K562 (cell line): ENCODE results near the gene AHI1. TPM values are rescaled to one million over a fixed set of nuclear protein-coding genes. Genes with fewer than 3 reads are reported as not detected.

ENCODE experiments used
- ATAC-seq: fragments of 200-7000 bp; cut with Tn5 transposase; 3 replicates; pipeline ENCODE4 v1.9.1; 2020; ENCODE audit warnings: moderate library complexity
- BruUV-seq: library from RNA; stranded (reverse); fragments of 400-500 nt; replicated peaks from 2 replicates; lab custom pipeline; 2021; lab: Mats Ljungman, UMichigan
- CTCF ChIA-PET: fragments of 300-600 bp; formaldehyde crosslinking; extraction: SDS; loops from one replicate; lab custom pipeline; 2021; ENCODE audit warnings: low intra/inter-chr PET ratio; lab: Yijun Ruan, JAX
- POLR2A ChIA-PET: fragments of 300-600, 350-650 bp; sonication (Branson Sonifier 250); formaldehyde crosslinking; extraction: SDS; loops from one replicate; lab custom pipeline; 2021; ENCODE audit warnings: antibody characterized with exemption, inconsistent platforms; lab: Yijun Ruan, JAX
- DNase-seq, 4 experiments: peaks; one replicate each; pipeline versions ENCODE4 v3.0.0 to v3.0.0-alpha.2; 2011 to 2018; ENCODE audit warnings: low spot score in 3 of 4, mixed read lengths in 3 of 4; ENCODE audit errors: extremely low read depth in 1 of 4
- FAIRE-seq: peaks from 2 replicates; lab custom pipeline; 2011; peaks lifted over from hg19 to GRCh38; lab: Jason Lieb, UNC
- H2AFZ ChIP-seq: 2 replicates; pipeline ENCODE4 v1.6.0; 2011; ENCODE audit warnings: low read depth, low read length, control low read depth, inconsistent platforms
- H3K27ac ChIP-seq: fragments of 200-600 bp; 3 replicates; pipeline ENCODE4 v1.8.0; 2011; ENCODE audit warnings: low read depth, mild to moderate bottlenecking, control low read depth, inconsistent platforms, low read length, moderate library complexity, mixed read lengths; ENCODE audit errors: extremely low read depth
- H3K27me3 ChIP-seq, 2 experiments: fragments of 300-600 bp in 1 of 2; 2 replicates in 1 of 2; 3 replicates in 1 of 2; pipeline versions ENCODE4 v1.6.0 to v1.8.0; 2011; ENCODE audit warnings: inconsistent platforms in 2 of 2, low read length in 2 of 2, mild to moderate bottlenecking in 1 of 2, mixed read lengths in 1 of 2, moderate library complexity in 1 of 2; ENCODE audit not compliant: control insufficient read depth in 2 of 2, insufficient read depth in 2 of 2
- H3K36me3 ChIP-seq: fragments of 300-600 bp; 3 replicates; pipeline ENCODE4 v1.8.0; 2011; ENCODE audit warnings: mild to moderate bottlenecking, low read length, inconsistent platforms; ENCODE audit not compliant: control insufficient read depth, insufficient read depth
- H3K4me1 ChIP-seq, 2 experiments: fragments of 200-600 bp in 1 of 2; replicated peaks in 1 of 2; 2 replicates in 1 of 2; 3 replicates in 1 of 2; pipeline versions ENCODE4 v1.5.1 to v1.8.0; 2011; ENCODE audit warnings: inconsistent platforms in 2 of 2, low read length in 2 of 2, mild to moderate bottlenecking in 1 of 2, mixed read lengths in 1 of 2, moderate library complexity in 1 of 2; ENCODE audit not compliant: control insufficient read depth in 2 of 2, insufficient read depth in 2 of 2
- H3K4me2 ChIP-seq: 2 replicates; pipeline ENCODE4 v1.6.1; 2011; ENCODE audit warnings: low read length, control low read depth, inconsistent platforms, mixed read lengths; ENCODE audit not compliant: insufficient read depth
- H3K4me3 ChIP-seq: fragments of 200-600 bp; sonication (generic), shearing (Covaris generic); 2 replicates; pipeline ENCODE4 v1.5.1; 2016; ENCODE audit warnings: control low read depth, inconsistent platforms
- H3K79me2 ChIP-seq: fragments of 200-600 bp; 3 replicates; pipeline ENCODE4 v1.8.0; 2011; ENCODE audit warnings: low read length, inconsistent platforms; ENCODE audit not compliant: control insufficient read depth, insufficient read depth
- H3K9ac ChIP-seq, 2 experiments: 2 replicates each; pipeline versions ENCODE4 v1.6.0 to v1.6.1; 2011; ENCODE audit warnings: low read depth in 2 of 2, low read length in 2 of 2, control low read depth in 1 of 2, inconsistent platforms in 1 of 2, mild to moderate bottlenecking in 1 of 2, mixed read lengths in 1 of 2; ENCODE audit not compliant: insufficient read depth in 1 of 2
- H3K9me1 ChIP-seq: one replicate; pipeline ENCODE4 v1.6.0; 2011; ENCODE audit warnings: inconsistent platforms, mild to moderate bottlenecking, low read length, moderate library complexity; ENCODE audit not compliant: control insufficient read depth, insufficient read depth
- H3K9me3 ChIP-seq: replicated peaks from 2 replicates; pipeline ENCODE4 v1.5.1; 2011; ENCODE audit warnings: low read depth, low read length, inconsistent platforms; ENCODE audit not compliant: control insufficient read depth, insufficient read depth
- H4K20me1 ChIP-seq: replicated peaks from 2 replicates; pipeline ENCODE4 v1.6.1; 2011; ENCODE audit warnings: low read length, inconsistent platforms, mixed read lengths; ENCODE audit not compliant: control insufficient read depth, insufficient read depth
- C11orf30 ChIP-seq: fragments of 450-650 bp; IDR thresholded peaks from 2 replicates; pipeline ENCODE4 v1.6.1; 2016; ENCODE audit warnings: low read depth, mild to moderate bottlenecking
- CTCF ChIP-seq, 3 experiments: IDR thresholded peaks in 2 of 3; conservative IDR thresholded peaks in 1 of 3; 2 replicates each; pipeline ENCODE4 v1.5.1; 2011 to 2012; ENCODE audit warnings: low read length in 3 of 3, mild to moderate bottlenecking in 3 of 3, control low read depth in 2 of 3, improper control_type of control experiment in 1 of 3, inconsistent platforms in 1 of 3, low read depth in 1 of 3, mixed read lengths in 1 of 3, moderate library complexity in 1 of 3; ENCODE audit not compliant: insufficient read depth in 2 of 3
- DIDO1 ChIP-seq: fragments of 450-650 bp; IDR thresholded peaks from 2 replicates; pipeline ENCODE4 v1.6.1; 2016; ENCODE audit warnings: low read depth, missing biosample characterization, missing genetic modification characterization
- KAT2B ChIP-seq: IDR thresholded peaks from one replicate; pipeline ENCODE4 v1.6.1; 2012; ENCODE audit warnings: low read depth, mild to moderate bottlenecking, control low read depth, inconsistent platforms, low read length, moderate library complexity
- KHSRP ChIP-seq: fragments of 450-650 bp; IDR thresholded peaks from 2 replicates; pipeline ENCODE4 v1.6.1; 2017
- KLF16 ChIP-seq: IDR thresholded peaks from 2 replicates; pipeline ENCODE4 v1.6.1; 2016; ENCODE audit warnings: antibody characterized with exemption
- MYC ChIP-seq, 2 experiments: fragments of 250-450 bp in 1 of 2; sonication (Bioruptor Pico) in 1 of 2; IDR thresholded peaks; 2 replicates each; pipeline versions ENCODE4 v1.5.1 to v1.6.1; 2012 to 2021; ENCODE audit warnings: low read depth in 2 of 2, borderline replicate concordance in 1 of 2, improper control_type of control experiment in 1 of 2, low read length in 1 of 2, mild to moderate bottlenecking in 1 of 2, moderate library complexity in 1 of 2
- RBM34 ChIP-seq: fragments of 200-400 bp; formaldehyde crosslinking; IDR thresholded peaks from 2 replicates; pipeline ENCODE4 v1.6.1; 2018; ENCODE audit warnings: low read length, borderline replicate concordance; ENCODE audit not compliant: insufficient read depth
- ZFP1 ChIP-seq: fragments of 450-650 bp; formaldehyde crosslinking; IDR thresholded peaks from 2 replicates; pipeline ENCODE4 v1.4.0; 2020; ENCODE audit warnings: mild to moderate bottlenecking, mixed read lengths
- WGBS: fragments of 100-300 bp; shearing (Covaris generic); methylation state at CpG from one replicate; pipeline ENCODE4 v1.1.6; 2016; ENCODE audit warnings: low coverage, mixed read lengths; ENCODE audit not compliant: insufficient coverage; ENCODE audit errors: missing lambda C conversion rate; 5-methylcytosine and 5-hydroxymethylcytosine counted together
- in situ Hi-C: fragments of 300-500 bp; cut with MboI; formaldehyde crosslinking; loops from 4 replicates; pipeline ENCODE4 v1.15.0; 2018; ENCODE audit warnings: inconsistent platforms, mixed read lengths
- intact Hi-C: fragments of 100-400 bp; cut with micrococcal nuclease; formaldehyde crosslinking; loops from 2 replicates; pipeline ENCODE4 v1.14.2; 2022
- polyA plus RNA-seq, 8 experiments: library from polyadenylated mRNA; depleted of rRNA in 4 of 8; stranded (reverse) in 5 of 8; unstranded in 3 of 8; fragments of >200 nt; fragmentation: Nextera tagmentation in 2 of 8; fragmentation: Illumina TruSeq in 1 of 8; extraction: Ambion mirVana in 2 of 8; extraction: Trizol in 1 of 8; gene quantifications; 2 replicates each; pipeline versions ENCODE4 v1.2.1 to v1.2.3, GENCODE V29; 2011 to 2014; ENCODE audit warnings: inconsistent platforms in 1 of 8, missing spikeins in 1 of 8
- total RNA-seq, 7 experiments: library from RNA; depleted of rRNA in 6 of 7; stranded (reverse); fragments of >200 nt in 6 of 7; fragmentation: Illumina TruSeq in 2 of 7; extraction: Trizol in 2 of 7; gene quantifications; 2 replicates each; pipeline versions ENCODE4 v1.2.1 to v1.2.3, GENCODE V29; 2011 to 2021; ENCODE audit warnings: low replicate concordance in 1 of 7

The AHI1 gene
- total and polyA plus RNA-seq, 9 of the 15 experiments (the other 6 are each of a cell fraction or from before 2014, with no cell fraction given): 24.7 to 54.9 (median 32.2) TPM

GRCh38 chr6:135497412-135498184 is at the start of gene AHI1 (continued):
- peak; percentile 75 for TF ChIP-seq C11orf30
- TF ChIP-seq ZFP1 (CRISPR knock-in tag): no peak
- peak; percentile 61; the same call in 1 of the 2 replicates for TF ChIP-seq DIDO1 (tag)
- no peak for TF ChIP-seq KAT2B
- TF ChIP-seq MYC (IDR thresholded peaks at IDR 0.05; ENCODE audit: low read depth, low read length): peak; percentile 88
- TF ChIP-seq MYC (CRISPR knock-in tag; IDR thresholded peaks at IDR 0.05; ENCODE audit: borderline replicate concordance, low read depth): peak; percentile 85; the same call in 1 of the 2 replicates
- no peak for TF ChIP-seq KLF16

DNA sequence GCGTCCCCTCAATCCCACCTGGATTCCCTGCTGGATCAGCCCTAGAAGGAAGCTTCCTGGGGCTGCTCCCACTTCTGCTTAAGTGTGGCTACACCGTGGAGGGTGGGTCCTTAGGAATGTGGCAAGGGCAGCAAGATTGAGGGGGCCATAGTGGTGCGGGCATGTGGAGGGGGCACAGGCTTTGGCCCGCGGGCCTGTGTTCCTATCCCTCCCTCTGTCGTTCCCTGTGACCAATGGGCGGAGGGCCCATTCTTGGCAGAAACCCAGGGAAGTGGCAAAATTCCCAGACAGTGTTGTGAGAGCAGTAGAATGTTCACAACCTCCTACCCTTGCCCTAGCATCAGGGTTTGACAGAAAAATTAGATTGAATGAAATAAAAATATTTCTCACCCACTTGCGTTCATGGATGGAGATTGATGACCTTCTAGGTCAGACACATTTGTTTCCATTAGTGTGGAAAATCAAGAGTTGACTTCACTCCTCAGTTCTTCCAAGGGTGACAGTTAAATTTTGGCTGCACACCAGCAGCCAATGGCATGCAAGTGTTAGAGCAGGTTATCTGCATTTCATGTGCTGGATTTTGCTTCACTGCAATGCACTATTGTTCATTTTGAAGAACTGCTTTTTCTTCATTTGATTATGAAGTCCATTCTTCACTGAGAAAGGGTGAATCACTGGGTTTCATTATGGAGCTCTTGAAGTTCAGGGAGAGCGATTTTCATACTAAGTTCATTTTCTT is 49.3 kb upstream of the AHI1 start:
- no peak overlapping the region for H3K4me3 ChIP-seq
- H4K20me1 ChIP-seq: no peaks in the 10 kb centered on the region
- no peaks in the 10 kb centered on the region for H3K36me3 ChIP-seq
- CTCF ChIA-PET: no interaction called here
- intact Hi-C loops (no loop called here), in situ Hi-C loops (no loop called here)
- no peak for DNase-seq
- FAIRE-seq: no peak
- under 1% methylated on average over 9 of the region's 9 CpGs for whole genome bisulfite sequencing
- H2AFZ ChIP-seq: no peak overlapping the region
- H3K79me2 ChIP-seq: no peaks in the 10 kb centered on the region
- POLR2A ChIA-PET: no interaction called here
- no TSS peak for BruUV-seq
- H3K27ac ChIP-seq: no peak overlapping the region
- no peaks in the 10 kb centered on the region for H3K9me3 ChIP-seq
- H3K4me1 ChIP-seq: no peaks in the 10 kb centered on the region
- no peak overlapping the region for H3K9ac ChIP-seq
- no peak for TF ChIP-seq RBM34
- no peak for TF ChIP-seq CTCF (IDR thresholded peaks at IDR 0.05 in 2 of 3, conservative IDR thresholded peaks at IDR 0.05 in 1 of 3; ENCODE audit: insufficient read depth in 2 of 3, low read depth in 1 of 3, low read length in 3 of 3)
- no peak for TF ChIP-seq KHSRP
- no peaks in the 10 kb centered on the region for H3K27me3 ChIP-seq
- no peak for ATAC-seq
- H3K9me1 ChIP-seq: no peaks in the 10 kb centered on the region
- no peak overlapping the region for H3K4me2 ChIP-seq
